SJCRH30 (cell line): ENCODE results near the gene OR4E1. TPM values are rescaled to one million over a fixed set of nuclear protein-coding genes. Genes with fewer than 3 reads are reported as not detected.

Experiments used
- DNase-seq, 2 experiments: peaks; one replicate each; pipeline ENCODE4 v3.0.0-alpha.2; 2015 to 2020
- H3K27ac ChIP-seq: fragments of 250-450 bp; sonication (Bioruptor Pico); 2 replicates; pipeline ENCODE4 v1.5.1; 2020; ENCODE audit warnings: mild to moderate bottlenecking, moderate library complexity
- H3K27me3 ChIP-seq: fragments of 250-450 bp; sonication (Bioruptor Pico); 2 replicates; pipeline ENCODE4 v1.5.1; 2020; ENCODE audit warnings: mild to moderate bottlenecking, moderate library complexity
- H3K36me3 ChIP-seq: fragments of 250-450 bp; sonication (Bioruptor Pico); 2 replicates; pipeline ENCODE4 v1.5.1; 2020; ENCODE audit warnings: mild to moderate bottlenecking, moderate library complexity
- H3K4me1 ChIP-seq: fragments of 250-450 bp; sonication (Bioruptor Pico); 2 replicates; pipeline ENCODE4 v1.5.1; 2020; ENCODE audit warnings: mild to moderate bottlenecking, moderate library complexity
- H3K4me3 ChIP-seq: fragments of 250-450 bp; sonication (Bioruptor Pico); 2 replicates; pipeline ENCODE4 v1.5.1; 2020; ENCODE audit warnings: mild to moderate bottlenecking, moderate library complexity
- H3K9me3 ChIP-seq: fragments of 250-450 bp; sonication (Bioruptor Pico); replicated peaks from 2 replicates; pipeline ENCODE4 v1.5.1; 2020; ENCODE audit warnings: mild to moderate bottlenecking, moderate library complexity
- total RNA-seq: library from RNA; depleted of rRNA; stranded (reverse); fragments of >200 nt; shearing (Covaris generic); gene quantifications from 2 replicates; pipeline ENCODE4 v1.2.3, GENCODE V29; 2014; rRNA removed

OR4E1 gene
- total RNA-seq, 1 experiment from 2014 or later, result not detected

DNA sequence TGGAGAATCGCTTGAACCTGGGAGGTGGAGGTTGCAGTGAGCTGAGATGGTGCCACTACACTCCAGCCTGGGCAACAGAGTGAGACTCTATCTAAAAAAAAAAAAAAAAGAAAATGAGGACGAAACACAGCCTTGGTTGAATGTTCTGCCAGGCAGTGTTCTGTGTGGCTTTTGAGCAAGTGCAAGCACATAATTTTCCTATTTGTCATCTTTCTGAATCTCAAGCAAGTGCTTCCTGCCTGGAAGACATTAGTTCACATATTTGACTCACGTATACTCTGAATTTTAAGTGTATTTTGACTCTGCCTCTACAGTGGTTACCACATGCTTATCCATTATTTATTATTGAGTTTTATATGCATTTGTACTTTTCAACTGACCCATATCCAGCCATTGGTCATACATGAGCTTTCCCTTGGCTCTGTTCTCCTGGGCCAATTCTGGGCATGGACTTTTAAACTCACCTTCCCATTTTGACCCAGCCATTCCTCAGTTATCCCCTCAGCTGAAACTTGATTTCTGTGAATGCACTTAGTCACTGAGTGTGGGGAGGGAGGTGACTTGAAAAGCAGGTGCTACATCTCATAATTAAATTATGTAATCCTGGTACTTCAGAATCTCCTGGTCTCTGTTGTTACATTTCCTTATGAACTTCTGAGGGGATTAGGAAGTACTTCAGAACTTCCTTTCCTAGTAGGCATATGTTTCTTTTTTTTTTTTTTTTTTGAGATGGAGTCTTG is 47.0 kb downstream of the OR4E1 start:
- H3K4me1 ChIP-seq, result no peaks in the 10 kb centered on the region
- no peak overlapping the region for H3K4me3 ChIP-seq
- no peaks in the 10 kb centered on the region for H3K27me3 ChIP-seq
- H3K9me3 ChIP-seq, result no peaks in the 10 kb centered on the region
- no peak for DNase-seq
- H3K27ac ChIP-seq, result no peak overlapping the region
- H3K36me3 ChIP-seq, result no peaks in the 10 kb centered on the region

Other genes with a start within 250 kb of the OR4E1 start
- 61.7 and 63.7 TPM in 2 replicates for gene CHD8, start 217.7 kb downstream of the OR4E1 start, total RNA-seq
- gene RAB2B, start 196.9 kb downstream of the OR4E1 start, total RNA-seq, result 25.0 and 26.3 TPM in 2 replicates
- gene TOX4, start 196.6 kb downstream of the OR4E1 start, total RNA-seq, result 26.4 and 27.7 TPM in 2 replicates
- 55.1 and 56.5 TPM in 2 replicates for gene METTL3, start 162.5 kb downstream of the OR4E1 start, total RNA-seq
- 16.4 and 19.7 TPM in 2 replicates for gene SALL2, start 147.5 kb downstream of the OR4E1 start, total RNA-seq
- gene OR10G3, start 93.7 kb downstream of the OR4E1 start, total RNA-seq, result not detected in 2 replicates
- gene OR10G2, start 38.9 kb downstream of the OR4E1 start, total RNA-seq, result not detected in 2 replicates
- not detected in 2 replicates for gene OR4E2, start 20.0 kb downstream of the OR4E1 start, total RNA-seq